Measurements from ENCODE around the gene OR2T11. TPM values are rescaled to one million over a fixed set of nuclear protein-coding genes. Genes with fewer than 3 reads are reported as not detected.
"Not testable (repeated sequence)": the region's sequence is repeated elsewhere in the genome, so short reads cannot be mapped to it uniquely, and the experiment has no call there.

OR2T11 gene, protein sequence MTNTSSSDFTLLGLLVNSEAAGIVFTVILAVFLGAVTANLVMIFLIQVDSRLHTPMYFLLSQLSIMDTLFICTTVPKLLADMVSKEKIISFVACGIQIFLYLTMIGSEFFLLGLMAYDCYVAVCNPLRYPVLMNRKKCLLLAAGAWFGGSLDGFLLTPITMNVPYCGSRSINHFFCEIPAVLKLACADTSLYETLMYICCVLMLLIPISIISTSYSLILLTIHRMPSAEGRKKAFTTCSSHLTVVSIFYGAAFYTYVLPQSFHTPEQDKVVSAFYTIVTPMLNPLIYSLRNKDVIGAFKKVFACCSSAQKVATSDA
- total RNA-seq, result not detected in 3 replicates

DNA sequence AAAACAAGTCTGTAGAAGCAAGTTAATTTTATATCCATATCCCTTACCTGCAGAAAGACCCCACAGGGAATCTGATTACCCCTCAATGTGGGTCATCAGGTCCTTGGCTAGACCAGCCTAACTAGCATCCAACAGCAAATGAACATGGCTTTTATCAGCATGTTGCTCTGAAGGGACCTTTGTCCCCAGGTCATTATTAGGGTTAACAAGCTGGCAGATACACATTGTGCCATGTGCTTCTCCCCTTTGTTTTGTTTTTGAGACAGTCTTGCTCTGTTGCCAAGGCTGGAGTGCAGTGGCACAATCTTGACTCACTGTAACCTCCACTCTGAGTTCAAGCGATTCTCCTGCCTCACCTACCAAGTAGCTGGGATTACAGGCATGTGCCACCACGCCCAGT lies at the start of gene OR2T11:
Gene OR2T11, minus strand, starts transcription at position 101 of the 400 bp plus-strand sequence. CDS start 7,963 bp downstream, outside the sequence.
- not testable (repeated sequence) for H3K4me1 Mint-ChIP-seq; H3K27me3 Mint-ChIP-seq (ENCODE audit: low read depth); H3K4me3 Mint-ChIP-seq; H3K36me3 Mint-ChIP-seq; H3K27ac Mint-ChIP-seq; DNase-seq (ENCODE audit: low spot score in 2 of 2, unreplicated experiment in 2 of 2)
- peaks cover 16% of the 10 kb centered on the region for H3K9me3 Mint-ChIP-seq

DNA sequence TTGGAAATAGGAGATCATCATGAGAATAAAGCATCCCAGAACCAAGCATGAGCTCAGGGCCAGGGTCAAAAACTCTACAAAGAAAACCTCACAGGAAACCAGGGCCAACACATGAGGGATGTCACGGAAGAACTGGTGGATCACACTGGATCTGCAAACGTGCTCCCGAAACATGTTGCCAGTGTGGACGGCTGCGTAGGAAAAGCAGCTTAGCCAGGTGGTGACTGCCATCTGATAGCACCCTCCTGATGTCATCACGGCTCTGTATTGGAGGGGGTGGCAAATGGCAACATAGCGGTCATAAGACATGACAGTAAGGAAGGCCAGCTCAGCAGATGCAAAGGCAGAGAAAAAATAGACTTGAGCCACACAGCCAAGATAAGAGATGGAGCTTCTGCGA lies 46.8 kb upstream of the OR2T11 start:
- no peaks in the 10 kb centered on the region for H3K4me1 Mint-ChIP-seq
- H3K27me3 Mint-ChIP-seq (ENCODE audit: low read depth), result no peaks in the 10 kb centered on the region
- TF ChIP-seq, protein P1, sequence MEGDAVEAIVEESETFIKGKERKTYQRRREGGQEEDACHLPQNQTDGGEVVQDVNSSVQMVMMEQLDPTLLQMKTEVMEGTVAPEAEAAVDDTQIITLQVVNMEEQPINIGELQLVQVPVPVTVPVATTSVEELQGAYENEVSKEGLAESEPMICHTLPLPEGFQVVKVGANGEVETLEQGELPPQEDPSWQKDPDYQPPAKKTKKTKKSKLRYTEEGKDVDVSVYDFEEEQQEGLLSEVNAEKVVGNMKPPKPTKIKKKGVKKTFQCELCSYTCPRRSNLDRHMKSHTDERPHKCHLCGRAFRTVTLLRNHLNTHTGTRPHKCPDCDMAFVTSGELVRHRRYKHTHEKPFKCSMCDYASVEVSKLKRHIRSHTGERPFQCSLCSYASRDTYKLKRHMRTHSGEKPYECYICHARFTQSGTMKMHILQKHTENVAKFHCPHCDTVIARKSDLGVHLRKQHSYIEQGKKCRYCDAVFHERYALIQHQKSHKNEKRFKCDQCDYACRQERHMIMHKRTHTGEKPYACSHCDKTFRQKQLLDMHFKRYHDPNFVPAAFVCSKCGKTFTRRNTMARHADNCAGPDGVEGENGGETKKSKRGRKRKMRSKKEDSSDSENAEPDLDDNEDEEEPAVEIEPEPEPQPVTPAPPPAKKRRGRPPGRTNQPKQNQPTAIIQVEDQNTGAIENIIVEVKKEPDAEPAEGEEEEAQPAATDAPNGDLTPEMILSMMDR (IDR thresholded peaks at IDR 0.05; ENCODE audit: unreplicated experiment), result no peak
- DNase-seq (ENCODE audit: low spot score in 2 of 2, unreplicated experiment in 2 of 2), result no peak
- H3K27ac Mint-ChIP-seq, result no peak overlapping the region
- H3K36me3 Mint-ChIP-seq, result peaks cover 2% of the 10 kb centered on the region
- peaks cover 61% of the 10 kb centered on the region for H3K9me3 Mint-ChIP-seq
- no peak overlapping the region for H3K4me3 Mint-ChIP-seq

DNA sequence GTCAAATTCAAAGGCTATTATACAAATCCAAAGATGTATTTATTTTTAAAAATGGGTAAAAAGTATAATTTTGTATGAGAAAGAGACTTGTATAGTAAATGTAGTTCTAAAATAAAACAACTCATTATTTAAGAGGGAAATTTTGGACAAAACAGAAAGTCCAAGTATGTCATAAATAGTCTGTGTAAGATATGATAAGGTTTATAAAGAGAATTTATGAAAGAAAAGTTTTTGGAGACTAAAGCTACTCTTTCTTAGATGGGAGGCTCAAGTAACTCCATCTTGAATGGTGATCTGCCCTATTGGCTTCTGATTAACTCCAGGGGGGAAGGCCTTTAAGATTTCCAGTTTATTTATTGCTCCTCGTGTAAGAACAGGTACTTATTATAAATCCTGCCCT lies 35.1 kb upstream of the OR2T11 start:
- Mint-ChIP-seq H3K36me3 (no peaks in the 10 kb centered on the region), H3K9me3 (peaks cover 54% of the 10 kb centered on the region), H3K4me3 (no peak overlapping the region), H3K27ac (no peak overlapping the region), H3K4me1 (no peaks in the 10 kb centered on the region), H3K27me3 (ENCODE audit: low read depth) (no peaks in the 10 kb centered on the region)
- no peak for DNase-seq (ENCODE audit: low spot score in 2 of 2, unreplicated experiment in 2 of 2)
- TF ChIP-seq, protein P1 (IDR thresholded peaks at IDR 0.05; ENCODE audit: unreplicated experiment), result no peak

DNA sequence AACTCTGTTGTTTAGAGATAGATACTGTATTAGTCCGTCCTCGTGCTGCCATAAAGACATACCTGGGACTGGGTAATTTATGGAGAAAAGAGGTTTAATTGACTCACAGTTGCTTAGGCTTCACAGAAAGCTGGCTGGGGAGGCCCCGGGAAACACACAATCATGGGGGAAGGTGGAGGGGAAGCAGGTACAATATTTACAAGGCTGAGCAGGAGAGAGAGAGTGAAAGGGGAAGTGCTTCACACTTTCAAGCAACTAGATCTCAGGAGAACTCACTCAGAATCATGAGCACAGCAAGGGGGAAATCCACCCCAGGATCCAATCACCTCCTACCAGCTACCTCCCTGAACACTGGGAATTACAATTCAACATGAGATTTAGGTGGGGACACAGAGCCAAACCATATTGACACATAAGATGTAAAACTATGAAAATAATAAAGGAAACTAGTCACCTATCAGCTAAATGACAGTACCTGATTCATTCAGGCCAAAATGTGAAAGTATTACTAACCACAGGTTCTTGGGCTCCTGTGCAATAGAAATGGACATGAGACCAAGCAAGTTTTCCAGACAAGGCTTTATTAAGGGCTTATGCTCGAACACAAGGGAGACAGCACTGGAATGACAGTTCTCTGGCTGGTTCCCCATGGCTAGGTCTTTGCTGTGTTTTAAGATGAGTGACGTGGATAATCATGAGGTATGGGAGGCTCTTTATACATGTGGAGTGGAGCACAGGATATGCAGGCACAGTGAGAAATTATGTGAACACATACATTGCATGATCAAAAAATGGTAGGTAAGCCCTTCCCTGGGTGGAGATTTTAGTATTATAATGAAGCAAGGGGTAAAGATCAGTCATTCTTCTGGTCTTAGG lies 28.8 kb upstream of the OR2T11 start:
- H3K4me3 Mint-ChIP-seq; H3K4me1 Mint-ChIP-seq; H3K36me3 Mint-ChIP-seq; H3K27me3 Mint-ChIP-seq (ENCODE audit: low read depth); DNase-seq (ENCODE audit: low spot score in 2 of 2, unreplicated experiment in 2 of 2); H3K27ac Mint-ChIP-seq: not testable (repeated sequence)
- peaks cover 74% of the 10 kb centered on the region for H3K9me3 Mint-ChIP-seq

DNA sequence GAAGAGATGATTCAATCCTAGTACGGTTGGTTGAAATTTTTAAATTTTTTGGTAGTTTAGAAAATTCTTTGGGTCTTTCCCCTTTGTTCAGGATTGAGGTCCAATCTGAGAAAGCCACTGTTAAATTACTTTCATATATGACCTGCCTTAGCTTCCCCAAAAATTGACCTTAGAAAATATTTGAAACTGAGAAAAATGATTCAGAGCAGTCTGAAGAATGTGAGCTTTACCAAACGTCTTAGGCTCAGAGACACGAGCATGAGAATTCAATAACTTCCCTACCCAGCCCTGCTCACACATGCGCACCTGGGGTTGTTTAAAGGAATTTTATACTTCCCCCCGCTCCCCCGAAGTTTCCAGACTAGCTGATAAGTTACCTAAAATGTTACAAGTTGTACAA lies 21.9 kb upstream of the OR2T11 start:
- H3K27ac Mint-ChIP-seq; DNase-seq (ENCODE audit: low spot score in 2 of 2, unreplicated experiment in 2 of 2); H3K27me3 Mint-ChIP-seq (ENCODE audit: low read depth); H3K36me3 Mint-ChIP-seq; H3K4me1 Mint-ChIP-seq; H3K4me3 Mint-ChIP-seq: not testable (repeated sequence)
- peaks cover 37% of the 10 kb centered on the region for H3K9me3 Mint-ChIP-seq

DNA sequence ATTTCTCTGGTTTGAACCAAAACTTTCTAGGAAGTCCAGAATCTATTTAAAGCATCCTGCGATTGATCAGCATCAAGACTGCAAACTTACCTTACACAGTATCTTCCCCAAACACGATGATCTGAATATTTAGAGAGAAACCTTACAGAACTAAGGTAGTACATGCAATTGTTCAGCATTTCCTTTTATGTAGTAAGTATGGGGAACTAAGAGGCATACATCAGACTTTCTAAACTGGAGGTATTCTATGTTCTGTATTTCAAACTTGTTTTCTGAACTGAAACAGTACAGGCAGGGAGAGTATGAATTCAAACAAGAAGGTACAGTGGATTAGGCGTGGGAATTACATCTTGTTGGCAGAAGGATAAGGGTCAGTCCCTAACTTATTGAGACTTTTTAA lies 20.5 kb upstream of the OR2T11 start, which contains the start of gene OR2T27:
Gene OR2T27, minus strand, starts transcription at position 175 of the 400 bp plus-strand sequence. CDS start 4,644 bp downstream, outside the sequence.
- H3K4me3 Mint-ChIP-seq; H3K4me1 Mint-ChIP-seq; DNase-seq (ENCODE audit: low spot score in 2 of 2, unreplicated experiment in 2 of 2): not testable (repeated sequence)

DNA sequence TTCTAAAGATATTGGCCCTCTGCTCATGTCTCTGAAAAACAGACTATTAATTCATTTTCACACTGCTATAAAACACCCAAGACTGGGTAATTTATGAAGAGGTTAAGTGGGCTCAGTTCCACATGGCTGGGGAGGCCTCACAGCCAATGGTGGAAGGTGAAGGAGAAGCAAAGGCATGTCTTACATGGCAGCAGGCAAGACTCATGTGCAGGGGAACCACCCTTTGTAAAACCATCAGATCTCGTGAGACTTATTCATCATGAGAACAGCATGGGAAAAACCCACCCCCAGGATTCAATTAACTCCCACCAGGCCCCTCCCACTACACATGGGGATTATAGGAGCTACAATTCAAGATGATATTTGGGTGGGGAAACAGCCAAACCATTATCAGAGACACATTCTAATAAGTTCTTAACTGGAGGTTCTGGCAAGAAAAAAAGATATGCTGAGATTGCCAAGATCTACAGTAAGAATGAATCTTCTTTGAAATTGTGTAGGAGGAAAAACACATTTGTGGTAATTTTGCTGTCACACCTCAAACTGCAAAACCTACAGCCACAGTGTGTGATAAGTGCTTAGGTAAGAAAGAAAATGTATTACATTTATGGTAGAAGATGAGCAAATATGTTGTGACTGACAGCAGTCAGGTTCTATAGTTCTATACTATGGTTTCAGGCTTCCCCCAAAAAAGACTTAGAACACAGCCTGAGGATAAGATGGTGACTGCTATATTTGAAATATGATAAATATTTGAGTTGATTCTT lies 14.1 kb upstream of the OR2T11 start:
- H3K36me3 Mint-ChIP-seq; H3K4me1 Mint-ChIP-seq; DNase-seq (ENCODE audit: low spot score in 2 of 2, unreplicated experiment in 2 of 2); H3K27me3 Mint-ChIP-seq (ENCODE audit: low read depth); H3K27ac Mint-ChIP-seq; H3K4me3 Mint-ChIP-seq: not testable (repeated sequence)
- H3K9me3 Mint-ChIP-seq, result peaks cover 11% of the 10 kb centered on the region

More for the DNA sequence above, 20.5 kb upstream of the OR2T11 start, which contains the start of gene OR2T27:
- H3K27ac Mint-ChIP-seq; H3K27me3 Mint-ChIP-seq (ENCODE audit: low read depth); H3K36me3 Mint-ChIP-seq: not testable (repeated sequence)
- H3K9me3 Mint-ChIP-seq, result peaks cover 25% of the 10 kb centered on the region

DNA sequence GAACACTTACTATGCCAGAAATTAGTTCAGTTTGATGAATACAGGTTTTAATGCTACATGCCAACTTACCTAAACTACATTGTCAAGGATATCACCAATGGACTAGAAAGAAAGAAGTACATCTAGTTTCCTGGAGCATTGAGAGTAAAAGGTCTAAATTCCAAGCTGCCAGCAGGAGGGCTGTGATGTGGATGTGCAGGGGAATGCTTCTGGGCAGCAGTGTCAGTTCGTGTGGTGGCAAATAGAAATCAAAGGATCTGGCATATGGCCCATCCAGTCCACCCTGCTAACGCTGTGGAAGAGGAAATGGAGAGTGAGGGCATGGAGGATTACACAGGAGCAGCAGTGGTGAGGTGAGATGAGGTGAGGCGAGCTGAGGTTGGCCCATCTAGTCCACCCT lies 10.3 kb upstream of the OR2T11 start, which contains the start of gene OR2T35:
Gene OR2T35, minus strand, starts transcription at position 101 of the 400 bp plus-strand sequence. CDS start 6,020 bp downstream, outside the sequence.
- not testable (repeated sequence) for H3K36me3 Mint-ChIP-seq

DNA sequence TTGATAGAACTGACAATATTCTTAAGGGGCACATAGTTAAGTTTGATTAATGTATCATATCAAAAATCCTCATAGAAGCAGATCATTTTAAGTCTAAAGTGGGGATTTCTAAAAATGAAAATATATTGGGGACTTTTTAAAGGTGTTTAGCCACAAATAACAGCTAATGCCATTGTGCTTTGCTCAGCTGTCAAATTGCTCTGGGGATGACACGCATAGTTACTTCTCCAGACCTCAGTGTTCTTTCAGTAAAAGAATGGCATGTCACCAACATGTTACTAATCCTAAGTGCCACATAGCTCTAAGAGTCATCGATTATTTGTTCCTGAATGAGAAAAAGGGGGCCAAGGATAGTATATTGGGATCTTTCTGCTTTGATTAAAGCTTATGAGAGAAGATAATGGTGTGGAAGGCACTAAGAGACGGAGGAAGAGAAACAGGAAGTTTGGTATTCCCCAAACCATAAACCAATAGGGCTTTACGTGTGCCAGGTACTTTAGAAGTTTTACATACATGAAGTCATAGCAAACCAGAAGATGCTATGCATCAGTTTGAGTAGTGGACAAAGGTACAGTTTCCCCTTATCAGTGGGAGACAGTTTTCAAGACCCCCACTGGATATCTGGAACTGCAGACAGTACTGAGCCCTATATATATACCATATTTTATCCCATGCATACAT lies 8.2 kb upstream of the OR2T11 start:
- not testable (repeated sequence) for DNase-seq (ENCODE audit: low spot score in 2 of 2, unreplicated experiment in 2 of 2); H3K9me3 Mint-ChIP-seq; H3K27me3 Mint-ChIP-seq (ENCODE audit: low read depth); H3K27ac Mint-ChIP-seq; H3K36me3 Mint-ChIP-seq; H3K4me1 Mint-ChIP-seq; H3K4me3 Mint-ChIP-seq

More for the DNA sequence above, 10.3 kb upstream of the OR2T11 start, which contains the start of gene OR2T35:
- not testable (repeated sequence) for H3K27me3 Mint-ChIP-seq (ENCODE audit: low read depth); H3K9me3 Mint-ChIP-seq; H3K4me1 Mint-ChIP-seq; H3K27ac Mint-ChIP-seq; H3K4me3 Mint-ChIP-seq; DNase-seq (ENCODE audit: low spot score in 2 of 2, unreplicated experiment in 2 of 2)

DNA sequence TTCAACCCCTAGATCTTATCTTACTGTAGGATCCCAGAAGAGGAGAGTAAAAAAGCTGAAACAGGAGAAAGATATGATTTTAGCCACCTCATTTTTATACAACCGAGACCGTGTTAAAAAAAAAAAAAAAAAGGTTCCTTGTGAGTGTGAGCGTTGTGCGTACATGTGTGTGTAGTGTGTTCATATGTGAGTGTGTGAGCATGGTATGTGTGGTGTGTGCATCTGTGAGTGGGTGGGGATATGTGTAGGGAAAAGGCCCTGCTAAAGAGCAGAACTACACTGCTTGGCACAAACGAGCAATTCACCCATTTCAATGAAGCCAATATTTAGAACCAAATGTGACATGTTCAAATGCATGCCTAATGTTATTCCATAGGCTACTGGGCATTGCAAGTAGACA lies 6.7 kb upstream of the OR2T11 start:
- not testable (repeated sequence) for H3K4me3 Mint-ChIP-seq; H3K27me3 Mint-ChIP-seq (ENCODE audit: low read depth); H3K27ac Mint-ChIP-seq; H3K9me3 Mint-ChIP-seq; DNase-seq (ENCODE audit: low spot score in 2 of 2, unreplicated experiment in 2 of 2); H3K36me3 Mint-ChIP-seq; H3K4me1 Mint-ChIP-seq

DNA sequence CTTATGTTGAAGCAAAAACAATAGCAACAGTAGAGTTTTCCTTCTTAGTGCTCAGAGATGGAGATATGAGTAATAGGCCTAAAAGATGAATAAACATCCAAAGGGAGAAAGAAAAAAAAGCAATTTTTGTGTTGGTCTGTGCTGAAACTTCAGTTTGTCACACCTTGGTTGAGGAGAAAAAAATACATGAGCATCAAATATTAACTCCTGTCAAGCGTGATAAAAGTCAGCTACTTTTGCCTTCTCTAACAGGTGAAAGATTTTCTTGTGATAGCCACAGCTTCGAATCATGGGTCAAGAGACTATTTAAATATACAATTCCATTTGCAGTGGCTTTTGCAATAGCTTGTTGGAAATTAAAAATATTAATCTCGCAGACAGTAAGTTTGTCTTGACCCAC lies 6.0 kb upstream of the OR2T11 start:
- DNase-seq (ENCODE audit: low spot score in 2 of 2, unreplicated experiment in 2 of 2); H3K36me3 Mint-ChIP-seq; H3K4me1 Mint-ChIP-seq; H3K4me3 Mint-ChIP-seq; H3K27me3 Mint-ChIP-seq (ENCODE audit: low read depth); H3K9me3 Mint-ChIP-seq; H3K27ac Mint-ChIP-seq: not testable (repeated sequence)
